Measurements from ENCODE around the gene NUDCD3. TPM values are rescaled to one million over a fixed set of nuclear protein-coding genes. Genes with fewer than 3 reads are reported as not detected.

Gene NUDCD3
- total and polyA plus RNA-seq, 8 donors: 22.4 to 62.1 (median 35.4) TPM

DNA sequence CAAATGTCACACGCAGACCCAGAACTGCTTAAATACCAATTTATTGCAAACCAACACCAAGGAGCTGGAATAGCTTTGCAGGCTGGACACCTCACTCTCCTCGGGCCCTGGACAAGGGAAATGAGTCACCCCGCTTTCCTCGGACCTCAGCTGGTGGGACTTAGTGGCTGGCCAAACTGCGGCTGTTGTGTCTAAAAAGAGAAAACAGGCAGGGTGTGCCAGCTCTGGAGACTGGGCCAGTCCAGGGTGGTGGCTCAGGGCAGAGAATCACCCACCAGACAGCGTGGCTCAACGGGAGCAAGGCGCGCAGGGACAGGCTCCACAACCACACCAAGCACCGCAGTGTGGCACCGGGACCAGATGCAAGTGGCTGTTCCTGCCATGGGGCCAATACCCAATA is 106.9 kb downstream of the NUDCD3 start:
- H3K27me3 ChIP-seq: no peaks in the 10 kb centered on the region
- no peak overlapping the region for H3K27ac ChIP-seq
- FAIRE-seq: no peak
- 93% methylated on average over 11 of the region's 11 CpGs for WGBS, 2 donors
- DNase-seq: peak in 1 of 6 donors; percentile 41
- H3K4me1 ChIP-seq: no peaks in the 10 kb centered on the region
- intact Hi-C loops (cut with DNase I): no loop called here
- TF ChIP-seq, protein P1, sequence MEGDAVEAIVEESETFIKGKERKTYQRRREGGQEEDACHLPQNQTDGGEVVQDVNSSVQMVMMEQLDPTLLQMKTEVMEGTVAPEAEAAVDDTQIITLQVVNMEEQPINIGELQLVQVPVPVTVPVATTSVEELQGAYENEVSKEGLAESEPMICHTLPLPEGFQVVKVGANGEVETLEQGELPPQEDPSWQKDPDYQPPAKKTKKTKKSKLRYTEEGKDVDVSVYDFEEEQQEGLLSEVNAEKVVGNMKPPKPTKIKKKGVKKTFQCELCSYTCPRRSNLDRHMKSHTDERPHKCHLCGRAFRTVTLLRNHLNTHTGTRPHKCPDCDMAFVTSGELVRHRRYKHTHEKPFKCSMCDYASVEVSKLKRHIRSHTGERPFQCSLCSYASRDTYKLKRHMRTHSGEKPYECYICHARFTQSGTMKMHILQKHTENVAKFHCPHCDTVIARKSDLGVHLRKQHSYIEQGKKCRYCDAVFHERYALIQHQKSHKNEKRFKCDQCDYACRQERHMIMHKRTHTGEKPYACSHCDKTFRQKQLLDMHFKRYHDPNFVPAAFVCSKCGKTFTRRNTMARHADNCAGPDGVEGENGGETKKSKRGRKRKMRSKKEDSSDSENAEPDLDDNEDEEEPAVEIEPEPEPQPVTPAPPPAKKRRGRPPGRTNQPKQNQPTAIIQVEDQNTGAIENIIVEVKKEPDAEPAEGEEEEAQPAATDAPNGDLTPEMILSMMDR (IDR thresholded peaks at IDR 0.05): no peak
- H3K4me3 ChIP-seq: no peak overlapping the region
- peaks cover 0 to 8% (median 6%) of the 10 kb centered on the region in 3 donors for H3K36me3 ChIP-seq
- no peaks in the 10 kb centered on the region for H3K9me3 ChIP-seq
- no peak for ATAC-seq

- H3K27me3 ChIP-seq: no peaks in the 10 kb centered on the region
- WGBS, 2 donors: 85 to 89% methylated on average over 13 of the region's 13 CpGs
- DNase-seq (peak in 1 of 6 donors; percentile 35), FAIRE-seq (no peak), ATAC-seq (no peak)
- no peaks in the 10 kb centered on the region for H3K9me3 ChIP-seq
- intact Hi-C loops (cut with DNase I): no loop called here
- TF ChIP-seq, protein P1 (IDR thresholded peaks at IDR 0.05): no peak
- H3K4me3 ChIP-seq: no peak overlapping the region
- no peak overlapping the region for H3K27ac ChIP-seq
- no peaks in the 10 kb centered on the region for H3K4me1 ChIP-seq
- H3K36me3 ChIP-seq: no peaks in the 10 kb centered on the region
Observed at GRCh38 chr7:44382459-44383265, 107.8 kb downstream of the NUDCD3 start.

DNA sequence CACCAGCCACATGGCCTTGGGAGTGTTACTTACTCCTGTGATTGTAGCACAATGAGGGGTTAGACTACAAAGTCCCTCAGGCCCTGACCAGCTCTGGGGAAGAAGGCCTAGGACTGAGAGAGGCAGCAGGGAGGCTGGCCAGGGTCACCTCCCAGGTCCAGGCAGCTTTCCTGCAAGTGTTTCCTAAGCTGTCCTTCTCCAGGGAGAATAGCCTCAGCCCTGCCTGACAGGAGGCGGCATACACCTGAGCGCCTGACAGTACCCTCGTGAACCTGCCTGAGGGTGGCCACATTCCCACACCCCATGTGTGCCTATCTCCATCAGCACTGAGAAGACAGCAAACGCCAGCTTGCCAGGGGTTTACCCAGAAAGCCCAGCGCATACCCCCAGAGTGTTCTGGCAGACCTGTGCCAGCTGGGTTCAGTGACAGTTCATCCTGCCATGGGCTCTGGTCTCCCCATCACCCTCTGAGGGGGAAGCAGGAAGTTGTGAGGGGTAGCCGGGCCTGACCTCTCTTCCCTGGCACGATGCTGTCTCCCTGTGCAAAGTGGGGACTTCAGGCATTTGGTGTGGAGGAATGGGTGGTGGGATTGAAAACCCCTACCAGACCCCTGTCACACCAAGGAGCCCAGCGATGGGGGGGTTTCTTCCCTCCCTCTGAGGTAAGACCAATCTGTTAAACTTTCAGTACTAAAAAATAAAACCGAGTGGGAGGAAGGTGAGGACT is 108.8 kb downstream of the NUDCD3 start:
- TF ChIP-seq, protein P1 (IDR thresholded peaks at IDR 0.05): no peak
- peak in 1 of 6 donors; percentile 45 for DNase-seq
- 85 to 89% methylated on average over 9 of the region's 9 CpGs for WGBS, 2 donors
- ATAC-seq: no peak
- H3K9me3 ChIP-seq: no peaks in the 10 kb centered on the region
- FAIRE-seq: no peak
- intact Hi-C loops (cut with DNase I): no loop called here
- no peaks in the 10 kb centered on the region for H3K4me1 ChIP-seq
- H3K27ac ChIP-seq: no peak overlapping the region
- no peaks in the 10 kb centered on the region for H3K36me3 ChIP-seq
- H3K27me3 ChIP-seq: no peaks in the 10 kb centered on the region
- no peak overlapping the region for H3K4me3 ChIP-seq

DNA sequence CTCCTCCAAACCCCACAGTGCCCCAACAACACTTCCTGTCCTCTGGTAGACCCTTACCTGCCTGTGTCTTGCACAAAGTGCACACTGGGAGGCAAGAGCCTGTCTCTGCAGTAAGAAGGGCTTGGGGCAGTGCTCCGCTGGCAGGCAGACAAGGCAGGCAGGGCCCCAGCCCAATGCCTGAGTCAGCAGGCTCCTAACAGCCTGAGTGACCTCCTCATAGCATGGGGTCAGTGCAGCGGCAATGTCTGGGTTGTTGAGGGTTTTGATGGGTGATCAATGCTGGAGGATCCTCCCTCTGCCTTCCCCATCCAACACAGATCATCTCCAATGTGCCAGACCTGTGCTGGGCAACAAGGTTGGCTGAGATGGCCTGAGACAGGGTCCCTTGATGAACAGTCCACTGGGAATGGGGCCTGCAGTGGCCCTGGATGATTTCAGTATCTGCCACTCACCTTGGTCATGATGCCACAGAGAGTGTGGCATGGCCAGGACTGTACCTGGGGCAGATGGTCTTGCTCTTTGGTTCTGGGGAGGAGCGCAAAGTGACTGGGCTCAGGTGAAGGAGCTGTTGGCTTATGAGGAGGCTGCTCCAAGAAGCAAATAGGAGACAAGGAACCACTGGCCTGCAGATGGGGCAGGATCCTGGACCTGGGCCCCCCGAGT is 109.5 kb downstream of the NUDCD3 start:
- Histone ChIP-seq H3K36me3 (no peaks in the 10 kb centered on the region), H3K27me3 (no peaks in the 10 kb centered on the region), H3K4me3 (no peak overlapping the region), H3K4me1 (no peaks in the 10 kb centered on the region), H3K27ac (no peak overlapping the region), H3K9me3 (no peaks in the 10 kb centered on the region)
- ATAC-seq: peak in 1 of 4 donors; percentile 15
- no peak for DNase-seq
- TF ChIP-seq, protein P1 (IDR thresholded peaks at IDR 0.05): no peak
- intact Hi-C loops (cut with DNase I): no loop called here
- 81 to 96% methylated on average over 4 of the region's 4 CpGs for WGBS, 2 donors
- FAIRE-seq: no peak

All from pancreas (tissue), 10 donors.